HG03196 (cell line): ENCODE results near the gene RBL2.
A peak's percentile ranks its signal among the peaks of the same experiment; 100 is the strongest.

Source experiments
- ATAC-seq: cut with Tn5 transposase; IDR thresholded peaks from one replicate; pipeline ENCODE4 v1.9.1; 2021; ENCODE audit not compliant: unreplicated experiment

The RBL2 gene

GRCh38 chr16:53446090-53446489 is 11.8 kb downstream of the RBL2 start:
- no peak for ATAC-seq

DNA sequence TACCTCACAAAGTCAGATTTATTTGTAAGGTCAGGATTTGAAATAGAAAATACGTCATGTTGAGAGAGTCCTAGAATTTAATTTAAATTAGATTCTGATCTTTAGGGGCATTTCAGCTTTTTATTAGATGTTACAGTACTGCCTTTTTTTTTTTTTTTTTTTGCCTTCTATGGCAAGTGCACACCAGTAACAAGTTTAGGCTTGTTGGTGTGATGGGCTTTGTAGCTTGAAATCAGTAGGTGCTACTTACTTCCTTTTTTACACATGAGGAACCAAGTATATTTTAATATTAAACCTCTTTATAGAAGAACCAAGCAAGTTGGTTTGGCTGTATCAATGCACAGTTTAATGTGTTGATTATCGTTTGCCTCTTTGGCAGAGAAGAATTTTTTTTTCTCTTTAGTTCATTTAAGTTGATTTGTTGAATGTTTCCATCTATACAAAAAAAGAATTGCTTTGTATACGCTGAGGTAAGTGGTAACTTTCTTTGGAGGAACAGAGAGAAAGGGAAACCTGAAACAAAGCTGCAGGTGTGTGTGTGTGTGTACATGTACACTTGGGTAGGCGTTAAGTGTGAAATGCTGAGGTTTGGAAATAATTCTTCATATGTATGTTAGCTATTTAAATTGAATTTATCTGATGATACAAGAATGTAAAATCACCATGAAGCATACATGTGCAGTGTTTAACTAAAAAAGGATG is 15.7 kb downstream of the RBL2 start:
- no peak for ATAC-seq

DNA sequence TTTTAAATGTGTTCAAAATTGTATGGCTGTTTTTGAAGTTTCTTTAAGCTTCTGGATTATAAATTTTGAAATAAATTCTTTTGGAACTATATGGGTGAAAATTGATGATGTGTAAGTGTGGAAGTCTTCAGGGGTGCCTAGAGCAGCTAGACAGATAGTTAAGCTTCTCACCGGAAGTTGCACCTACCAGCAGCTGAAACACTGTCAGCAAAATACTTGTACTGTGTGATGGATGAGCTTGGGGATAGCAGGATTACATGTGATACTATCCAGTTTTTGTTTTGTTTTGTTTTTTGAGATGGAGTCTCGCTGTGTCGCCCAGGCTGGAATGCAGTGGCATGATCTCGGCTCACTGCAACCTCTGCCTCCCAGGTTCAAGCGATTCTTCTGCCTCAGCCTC is 19.7 kb downstream of the RBL2 start:
- ATAC-seq, result no peak

DNA sequence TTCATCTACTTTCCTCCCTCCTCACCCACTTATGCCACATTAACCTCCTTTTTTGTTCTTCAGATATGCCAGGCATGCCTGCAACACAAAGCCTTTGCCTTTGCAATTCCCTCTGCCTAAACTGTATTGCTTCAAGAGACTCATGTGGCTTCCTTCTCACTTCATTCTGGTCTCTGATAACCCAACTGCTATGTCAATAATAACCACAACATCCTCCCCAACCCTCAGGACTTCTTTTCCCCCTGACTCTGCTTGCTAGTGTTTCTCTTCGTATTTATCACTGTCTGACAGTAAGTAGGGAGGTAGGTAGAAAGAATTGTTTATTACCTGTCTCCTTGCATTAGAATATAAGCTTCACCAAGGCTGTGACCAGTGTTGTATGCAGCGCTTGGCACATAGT is 22.4 kb downstream of the RBL2 start:
- no peak for ATAC-seq

DNA sequence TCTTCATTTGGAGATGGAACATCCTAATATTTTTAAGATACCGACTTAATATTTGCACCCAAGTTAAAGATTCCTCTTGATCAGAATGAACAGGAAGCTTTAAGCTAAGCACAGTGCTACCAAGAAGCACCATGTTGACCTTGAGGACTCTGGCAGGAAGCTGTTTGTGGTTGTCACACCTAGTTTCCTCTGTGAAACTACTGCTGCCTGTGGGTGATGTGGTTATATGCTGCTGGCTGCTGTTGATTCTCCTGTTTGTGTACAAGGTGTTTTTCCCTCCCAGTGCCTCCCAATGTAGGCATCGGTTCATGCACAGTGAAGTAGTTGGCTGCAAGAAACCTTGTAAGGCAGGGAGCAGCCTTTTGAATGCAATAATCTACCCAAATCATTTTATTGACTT is 23.4 kb downstream of the RBL2 start:
- ATAC-seq, result peak; percentile 100

GRCh38 chr16:53458635-53459034 is 24.4 kb downstream of the RBL2 start:
- no peak for ATAC-seq

GRCh38 chr16:53465606-53466280 is 31.5 kb downstream of the RBL2 start:
- no peak for ATAC-seq

DNA sequence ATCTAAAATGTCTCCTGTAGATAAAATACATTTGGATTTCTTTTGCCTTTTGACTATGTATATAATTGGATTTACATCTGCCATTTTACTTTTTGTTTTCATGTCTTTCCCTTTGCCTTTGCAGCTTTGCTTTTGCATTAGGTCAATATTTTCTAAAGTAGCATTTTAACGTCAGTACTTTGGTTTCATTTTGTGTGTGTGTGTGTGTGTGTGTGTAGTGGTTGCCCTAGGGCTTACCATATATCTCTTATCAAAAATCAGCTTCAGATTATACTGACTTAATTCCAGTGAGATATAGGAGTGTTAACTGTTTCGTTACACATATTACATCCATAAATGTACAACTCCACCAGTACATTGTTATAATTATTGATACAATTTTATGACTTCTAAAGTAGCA is 42.6 kb downstream of the RBL2 start:
- ATAC-seq, result no peak

DNA sequence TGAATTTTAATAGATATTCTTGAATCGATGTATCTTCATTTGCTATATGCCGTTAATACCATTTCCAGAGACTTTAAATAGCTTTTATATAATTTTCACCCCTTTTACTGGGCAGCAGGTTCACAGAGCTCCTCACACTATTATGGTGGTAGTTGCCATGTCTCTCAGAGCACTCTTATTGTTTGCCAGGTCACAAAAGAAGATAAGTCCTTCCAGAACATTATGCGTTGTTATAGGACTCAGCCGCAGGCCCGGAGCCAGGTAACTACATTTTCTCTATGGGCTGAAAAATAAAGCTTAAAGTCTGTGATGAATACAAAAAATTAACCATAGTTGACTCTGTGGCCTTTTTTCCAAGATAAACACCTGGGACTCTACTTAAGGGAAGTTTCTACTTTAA is 44.7 kb downstream of the RBL2 start:
- ATAC-seq, result no peak

DNA sequence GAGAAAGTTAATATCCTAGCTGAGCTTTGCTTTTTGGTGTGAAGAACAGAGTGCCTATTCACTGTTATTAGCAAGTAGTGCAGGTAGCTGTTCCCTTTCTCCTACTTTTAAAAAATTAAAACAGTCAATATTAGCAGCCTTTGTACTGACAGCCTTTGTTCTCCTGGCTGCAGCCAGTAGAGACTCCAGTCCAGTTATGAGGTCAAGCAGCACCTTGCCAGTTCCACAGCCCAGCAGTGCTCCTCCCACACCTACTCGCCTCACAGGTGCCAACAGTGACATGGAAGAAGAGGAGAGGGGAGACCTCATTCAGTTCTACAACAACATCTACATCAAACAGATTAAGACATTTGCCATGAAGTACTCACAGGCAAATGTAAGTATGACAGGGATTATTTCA is 46.1 kb downstream of the RBL2 start:
- ATAC-seq, result no peak

GRCh38 chr16:53482123-53482522 is 47.9 kb downstream of the RBL2 start:
- no peak for ATAC-seq

- no peak for ATAC-seq
Measured at GRCh38 chr16:53484542-53484941, 50.3 kb downstream of the RBL2 start.

DNA sequence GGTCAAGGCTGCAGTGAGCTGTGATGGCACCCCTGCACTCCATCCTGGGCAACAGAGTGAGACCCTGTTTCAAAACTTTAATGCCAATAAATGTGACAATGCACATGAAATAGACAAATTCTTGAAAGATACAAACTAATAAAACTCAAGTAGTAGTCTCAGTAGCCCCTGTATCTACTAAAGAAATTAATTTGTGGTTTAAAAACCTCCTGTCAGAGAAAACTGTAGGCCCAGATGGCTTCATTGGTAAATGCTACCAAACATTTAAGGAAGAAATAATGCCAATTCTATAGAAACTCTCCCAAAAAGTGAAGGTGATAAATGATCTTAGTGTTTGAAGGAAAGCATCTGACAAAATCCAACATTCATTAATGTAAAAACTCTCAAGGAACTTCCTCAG is 52.0 kb downstream of the RBL2 start:
- ATAC-seq, result no peak

- ATAC-seq, result no peak
Measured at GRCh38 chr16:53489755-53490154, 55.5 kb downstream of the RBL2 start.

DNA sequence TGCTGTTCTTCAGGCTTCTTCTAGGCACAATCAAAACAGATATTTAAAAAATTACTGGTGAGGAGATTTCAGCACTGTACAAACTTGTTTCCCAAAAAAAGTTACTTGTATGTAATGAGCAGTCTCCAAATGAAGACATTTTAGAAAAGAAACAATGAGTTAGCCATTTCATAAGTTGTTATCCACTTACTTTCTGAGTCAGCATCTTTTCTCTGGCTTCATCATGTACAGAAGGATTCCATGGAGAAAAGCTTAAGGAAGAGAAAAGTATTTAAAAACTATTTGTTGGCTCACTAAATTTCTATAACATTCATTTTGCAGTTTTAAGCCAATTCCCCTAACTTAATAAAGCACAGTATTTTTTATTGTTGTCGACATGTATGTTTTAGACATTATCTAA is 58.2 kb downstream of the RBL2 start:
- no peak for ATAC-seq

DNA sequence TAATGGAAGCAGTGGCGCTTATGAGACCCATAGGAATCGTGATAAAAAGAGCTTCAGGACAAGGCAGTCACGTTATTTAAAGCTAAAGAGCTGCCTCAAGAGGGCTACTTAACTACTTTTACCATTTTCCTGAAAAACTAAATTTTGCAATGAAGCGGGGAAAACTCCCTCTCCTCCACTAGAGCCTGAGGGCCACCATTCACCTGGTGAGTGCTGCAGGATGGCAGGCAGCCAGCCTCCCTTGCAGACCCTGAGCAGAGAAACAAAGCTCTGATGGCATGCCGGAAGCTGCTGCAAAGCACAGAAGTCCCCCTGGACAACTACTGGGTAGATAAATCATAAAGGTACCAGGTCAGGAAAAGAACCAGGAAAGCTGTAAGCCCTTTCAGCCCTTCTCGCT is 60.4 kb downstream of the RBL2 start:
- ATAC-seq, result no peak

- no peak for ATAC-seq
Measured at GRCh38 chr16:53495325-53495724, 61.1 kb downstream of the RBL2 start.

DNA sequence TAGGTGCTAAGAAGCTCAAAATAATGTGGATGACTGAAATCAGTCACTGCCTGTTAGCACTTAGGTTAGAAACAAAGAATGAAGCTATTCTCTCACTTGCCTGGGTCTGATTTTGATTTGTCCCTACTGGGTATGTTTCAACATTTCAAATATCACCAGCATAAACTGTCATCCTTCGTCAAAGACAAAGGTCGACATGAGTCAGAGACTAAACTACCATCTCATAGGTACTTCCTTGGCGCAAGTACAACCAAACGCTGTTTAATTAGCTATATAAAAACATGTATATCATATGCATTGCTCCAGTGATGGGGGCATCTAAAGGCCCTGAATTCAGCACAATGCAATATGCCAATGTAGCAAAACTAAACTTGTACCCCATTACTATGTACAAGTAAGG is 64.7 kb downstream of the RBL2 start:
- no peak for ATAC-seq

DNA sequence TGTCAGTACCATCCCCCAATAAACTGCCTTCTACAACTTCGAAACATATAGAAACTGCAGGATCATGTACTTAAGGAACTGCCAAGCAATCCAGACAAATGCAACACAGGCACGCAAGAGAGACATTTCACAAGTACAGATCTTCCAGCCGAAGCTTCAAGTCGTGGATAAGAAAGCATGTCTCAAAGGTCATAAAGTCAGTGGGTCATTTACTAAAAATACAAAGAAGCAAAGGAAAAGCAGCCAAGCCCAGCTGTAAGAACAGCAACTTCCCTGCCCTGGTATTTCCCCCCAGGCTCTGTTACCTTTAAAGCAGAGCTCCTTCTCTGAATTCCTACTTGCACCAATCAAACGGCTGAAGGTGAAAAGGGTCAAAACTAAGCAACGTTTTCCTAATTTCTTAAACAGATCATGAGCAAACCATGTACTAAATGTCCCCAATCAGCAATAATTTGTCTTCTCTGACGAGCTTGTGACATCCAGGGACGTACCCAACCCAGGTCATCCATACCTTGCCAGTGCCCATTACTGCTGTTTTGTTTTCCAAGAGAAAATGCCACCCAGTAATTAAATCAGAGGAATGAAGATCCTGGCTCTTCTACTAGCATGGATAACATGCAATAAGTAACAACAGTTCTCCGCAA is 67.1 kb downstream of the RBL2 start:
- ATAC-seq, result no peak

DNA sequence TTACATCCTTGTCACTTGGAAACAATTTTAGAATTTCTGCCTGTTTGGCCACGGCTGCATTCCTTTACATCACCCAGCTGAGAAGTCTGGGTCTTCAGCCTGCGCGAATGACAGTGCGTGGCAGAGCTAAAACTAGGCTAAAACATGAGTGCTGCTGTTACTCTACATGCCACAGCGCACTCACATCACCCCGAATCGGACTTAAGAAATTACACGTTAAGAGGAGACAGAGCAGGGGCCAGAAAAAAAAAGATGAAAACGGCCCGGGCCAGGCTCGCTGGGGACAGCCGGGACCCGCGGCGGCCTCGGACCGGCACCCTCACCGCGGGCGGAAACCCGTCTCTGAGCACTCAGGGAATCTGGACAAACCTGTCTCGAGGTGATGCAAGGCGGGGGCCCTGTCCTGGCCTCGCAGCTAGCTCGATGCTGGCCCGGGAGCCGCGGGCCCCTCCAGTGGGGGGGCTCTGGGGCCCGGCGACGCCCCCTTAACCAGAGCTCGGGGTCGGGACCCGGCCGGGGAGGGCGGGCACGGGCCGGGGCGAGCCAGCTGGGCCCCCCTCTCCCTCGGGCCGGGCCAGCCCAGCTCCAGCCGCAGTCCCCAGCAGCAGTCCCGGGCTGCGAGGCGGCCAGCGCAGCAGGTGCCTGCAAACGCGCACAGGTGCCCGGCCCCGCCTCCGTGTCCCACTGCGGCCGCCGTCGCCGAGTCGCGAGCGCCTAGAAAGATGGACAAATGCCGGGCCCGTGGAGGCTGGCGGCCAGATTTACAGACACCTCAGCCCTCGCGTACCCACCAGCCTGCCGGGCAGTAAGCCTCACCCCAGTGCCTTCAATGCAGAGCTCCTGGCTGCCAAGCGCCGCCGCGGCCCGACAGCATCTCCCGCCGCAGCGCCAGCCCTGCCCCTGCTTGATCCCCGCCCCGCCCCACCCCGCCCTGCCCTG is 68.3 kb downstream of the RBL2 start, which contains the start of gene AKTIP:
TSS of gene AKTIP (minus strand) at position 879 of the 939 bp plus-strand sequence. CDS start 2,950 bp downstream, outside the sequence.
- ATAC-seq, result peak; percentile 22

- ATAC-seq, result peak; percentile 97
Measured at GRCh38 chr16:53503270-53503923, 69.1 kb downstream of the RBL2 start.
